GM19438 (cell line): Measurements from ENCODE around the gene LSP1.
"Not testable (repeated sequence)": the region's sequence is repeated elsewhere in the genome, so short reads cannot be mapped to it uniquely, and the experiment has no call there.

Source experiments
- ATAC-seq: cut with Tn5 transposase; IDR thresholded peaks from one replicate; pipeline ENCODE4 v1.9.1; 2021; ENCODE audit warnings: low read depth; ENCODE audit not compliant: unreplicated experiment

Gene LSP1

DNA sequence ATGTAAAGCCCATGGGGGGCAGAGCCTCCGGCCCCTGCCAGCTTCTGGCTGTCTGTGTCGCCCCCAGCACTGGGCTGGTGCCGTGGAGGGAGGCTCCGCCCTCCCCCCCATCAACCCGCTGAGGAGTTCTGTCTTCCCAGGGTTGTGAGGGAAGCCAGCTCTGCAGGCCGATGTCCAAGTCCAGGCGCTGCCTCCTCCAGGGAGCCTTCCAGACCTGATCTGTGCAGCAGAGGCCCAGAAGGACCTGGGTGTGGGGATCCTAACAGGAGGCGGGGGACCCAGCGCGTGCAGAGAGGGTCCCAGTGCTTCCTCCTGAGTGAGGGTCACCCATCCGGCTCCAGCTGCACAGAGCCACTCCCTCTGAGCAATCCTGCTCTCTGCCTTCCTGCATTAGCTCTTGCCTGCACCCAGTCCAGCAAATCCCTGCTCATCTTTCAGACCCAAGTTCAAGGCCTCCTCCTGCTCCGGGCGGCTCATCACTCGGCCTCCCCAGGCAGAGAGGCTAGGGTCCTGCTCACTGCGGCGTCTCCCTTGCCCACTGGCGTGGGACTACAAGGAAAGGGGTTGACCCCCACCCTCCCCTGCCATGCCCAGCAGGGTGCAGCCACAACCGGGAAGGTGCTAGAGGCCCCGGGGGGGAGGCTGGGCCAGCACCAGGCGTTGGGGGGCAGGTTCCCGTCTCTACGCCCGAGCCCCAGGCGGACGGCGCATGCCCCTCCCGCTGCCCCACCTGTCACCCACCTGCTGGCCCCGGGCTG is 22.4 kb downstream of the LSP1 start:
- no peak for ATAC-seq

DNA sequence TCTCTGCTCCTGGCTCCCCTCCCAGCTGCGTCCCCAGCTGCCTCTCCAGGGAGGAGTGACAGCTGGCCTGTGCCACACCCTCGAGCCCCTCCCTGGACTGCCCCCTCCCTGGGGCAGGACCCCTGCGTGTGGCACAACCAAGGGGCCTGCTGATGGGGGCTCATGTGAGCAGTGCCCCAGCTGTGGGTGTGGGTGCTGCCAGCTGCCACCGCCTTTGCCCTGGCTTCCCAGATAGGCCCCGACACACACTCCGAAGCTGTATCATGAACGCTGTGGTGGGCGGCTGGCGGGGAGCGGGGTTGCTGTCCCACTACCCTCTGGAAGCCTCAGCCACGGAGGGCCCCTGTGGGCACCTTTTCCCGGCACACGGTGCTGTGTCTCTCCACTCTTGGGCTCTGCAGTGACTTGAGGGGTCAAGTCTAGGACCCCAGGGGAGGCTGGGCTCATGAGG is 23.0 kb downstream of the LSP1 start:
- not testable (repeated sequence) for ATAC-seq

DNA sequence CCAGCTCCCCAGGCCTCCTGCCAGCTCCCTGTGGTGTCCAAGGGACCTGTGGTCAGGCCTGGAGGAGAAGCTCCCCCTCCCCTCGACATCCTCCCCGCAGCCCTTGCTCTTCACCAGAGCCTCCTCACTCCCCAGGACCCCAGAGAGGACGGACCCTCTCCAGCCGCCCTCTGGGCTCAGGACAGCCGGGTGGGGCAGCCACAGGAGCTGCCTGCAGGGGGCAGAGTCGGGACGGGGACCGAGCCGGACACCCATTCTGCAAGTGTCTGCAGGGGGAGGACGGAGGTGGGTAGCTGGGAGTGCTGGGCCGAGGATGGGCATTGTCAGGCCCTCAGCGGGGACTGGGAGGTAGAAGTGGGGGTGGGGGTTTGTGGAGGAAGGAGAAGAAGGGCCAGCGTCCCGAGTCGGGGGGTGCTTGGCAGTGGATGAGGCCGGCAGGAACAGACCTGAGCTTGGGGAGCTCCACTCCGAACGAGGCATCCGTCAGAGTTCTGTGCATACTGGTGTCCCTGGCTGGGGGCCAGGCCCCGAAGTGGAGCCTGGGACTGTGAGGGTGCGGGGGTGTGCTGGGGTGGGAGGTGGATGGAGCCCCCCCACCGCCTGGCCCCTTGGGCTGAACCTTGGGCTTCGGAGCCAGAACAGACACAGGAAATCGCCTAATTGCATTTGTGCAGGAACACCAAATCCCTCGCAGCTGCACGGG is 23.6 kb downstream of the LSP1 start:
- ATAC-seq, result no peak

DNA sequence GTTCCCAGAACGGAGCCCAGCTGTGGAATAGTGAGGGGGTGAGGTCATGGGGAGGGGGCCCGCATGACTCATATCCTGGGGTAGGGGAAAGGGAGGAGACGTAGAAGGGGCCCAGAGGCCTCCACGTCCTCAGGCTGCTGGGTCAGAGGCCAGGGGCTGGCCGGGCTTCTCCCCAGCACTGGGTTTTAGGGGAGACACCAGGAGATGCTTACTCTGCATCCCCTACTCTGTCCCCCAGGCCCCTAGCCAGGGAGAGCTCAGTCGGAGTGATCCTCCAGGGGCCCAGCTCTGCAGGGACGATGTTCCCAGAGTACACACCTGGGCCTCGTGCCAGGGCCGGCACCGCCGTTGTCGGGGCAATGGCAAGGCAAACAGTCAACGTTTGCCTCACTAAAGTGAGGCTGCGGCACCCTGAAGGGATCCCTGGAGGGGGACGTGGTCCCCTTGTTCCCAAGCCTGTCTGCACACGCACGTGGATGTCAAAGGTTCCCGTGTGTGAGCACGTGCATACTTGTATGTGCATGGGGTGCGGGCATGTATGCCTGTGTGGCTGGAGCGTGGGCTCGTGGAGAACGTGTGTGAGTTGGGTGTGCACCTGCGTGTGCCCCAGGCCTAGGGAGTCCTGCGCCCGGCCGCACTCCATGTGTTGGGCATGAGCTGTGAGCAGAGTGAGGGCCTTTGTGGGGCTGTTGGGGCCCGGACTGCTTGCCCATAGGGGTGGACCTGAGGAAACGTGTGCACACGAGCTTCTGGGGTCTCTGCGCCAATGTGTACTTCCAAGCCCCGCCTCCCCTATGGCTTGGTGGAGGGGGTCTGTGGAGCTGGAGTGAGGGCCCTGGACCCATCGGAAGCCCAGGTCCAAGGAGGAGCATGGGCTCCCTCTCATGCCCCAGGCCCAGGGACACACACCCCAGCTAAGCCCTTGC is 24.6 kb downstream of the LSP1 start:
- ATAC-seq, result no peak

DNA sequence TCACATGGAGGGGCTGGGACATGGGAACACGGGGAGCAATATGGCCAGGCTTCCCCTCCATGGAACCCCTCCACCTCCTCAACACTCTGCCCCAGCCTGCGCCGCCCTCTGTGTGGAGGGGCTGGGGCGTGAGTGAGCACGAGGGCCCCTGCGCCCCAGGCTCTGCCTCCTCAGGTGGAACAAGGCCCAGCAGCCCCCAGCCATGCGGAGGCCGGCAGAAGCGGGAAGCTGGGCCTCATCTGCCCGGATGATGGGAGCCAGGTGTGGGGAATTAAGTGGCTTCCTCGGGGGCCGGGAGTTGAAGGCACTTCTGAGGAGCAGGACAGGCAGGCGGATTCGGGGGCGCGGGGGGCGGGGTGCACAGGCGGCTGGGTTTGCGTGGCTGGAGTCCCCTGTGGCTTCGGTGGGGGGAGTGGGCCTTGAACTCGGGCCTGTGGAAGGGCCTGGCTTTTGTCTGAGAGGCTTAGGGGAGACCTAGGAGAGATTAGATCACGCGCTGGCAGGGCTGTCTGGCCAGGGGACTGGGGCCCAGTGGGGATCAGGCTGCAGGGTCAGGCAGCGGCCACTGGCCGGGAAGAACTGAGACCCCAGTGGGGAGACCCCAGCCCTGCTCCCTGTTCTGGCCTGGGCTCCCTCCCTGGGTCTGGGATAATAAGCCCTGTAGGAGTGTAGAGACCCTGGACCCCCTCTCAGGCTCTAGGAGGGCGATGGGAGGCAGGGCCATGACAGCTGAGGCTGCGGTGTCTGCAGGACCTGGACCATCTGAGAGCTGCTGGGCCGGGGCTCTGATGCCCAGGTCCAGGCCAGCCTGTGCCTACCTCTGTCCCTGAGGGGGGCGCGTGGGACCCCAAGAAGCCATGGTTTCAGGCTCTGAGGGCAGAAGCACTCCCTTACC is 25.5 kb downstream of the LSP1 start:
- ATAC-seq, result no peak

DNA sequence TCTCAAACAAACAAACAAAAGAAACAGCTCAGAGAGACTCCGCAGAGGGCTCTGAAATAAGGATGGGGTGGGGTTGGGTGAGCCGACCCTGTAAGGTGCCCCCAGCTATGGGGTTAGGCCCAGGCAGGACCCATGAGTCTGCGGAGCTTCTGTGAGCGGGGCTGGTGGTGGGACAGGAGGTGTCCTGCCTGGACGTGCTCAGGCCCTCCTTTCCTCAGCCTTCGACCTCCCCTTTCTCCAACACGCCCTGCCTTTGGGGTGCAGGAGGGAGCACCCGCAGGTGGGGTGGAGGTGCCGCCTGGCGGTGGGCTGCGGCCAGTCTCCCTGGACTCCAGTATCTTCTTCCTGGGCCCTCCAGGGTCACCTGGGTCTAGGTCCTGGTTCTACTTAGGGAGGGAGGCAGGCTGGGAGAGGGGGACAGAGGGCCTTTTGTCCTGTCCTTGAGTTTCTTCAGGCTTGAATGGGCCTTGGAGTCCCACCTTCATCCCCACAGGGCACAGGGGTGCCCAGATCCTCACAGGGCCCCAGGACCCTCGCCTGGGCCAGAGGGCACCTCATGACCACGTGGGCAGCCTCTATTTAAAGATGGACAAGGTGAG is 26.6 kb downstream of the LSP1 start:
- no peak for ATAC-seq

DNA sequence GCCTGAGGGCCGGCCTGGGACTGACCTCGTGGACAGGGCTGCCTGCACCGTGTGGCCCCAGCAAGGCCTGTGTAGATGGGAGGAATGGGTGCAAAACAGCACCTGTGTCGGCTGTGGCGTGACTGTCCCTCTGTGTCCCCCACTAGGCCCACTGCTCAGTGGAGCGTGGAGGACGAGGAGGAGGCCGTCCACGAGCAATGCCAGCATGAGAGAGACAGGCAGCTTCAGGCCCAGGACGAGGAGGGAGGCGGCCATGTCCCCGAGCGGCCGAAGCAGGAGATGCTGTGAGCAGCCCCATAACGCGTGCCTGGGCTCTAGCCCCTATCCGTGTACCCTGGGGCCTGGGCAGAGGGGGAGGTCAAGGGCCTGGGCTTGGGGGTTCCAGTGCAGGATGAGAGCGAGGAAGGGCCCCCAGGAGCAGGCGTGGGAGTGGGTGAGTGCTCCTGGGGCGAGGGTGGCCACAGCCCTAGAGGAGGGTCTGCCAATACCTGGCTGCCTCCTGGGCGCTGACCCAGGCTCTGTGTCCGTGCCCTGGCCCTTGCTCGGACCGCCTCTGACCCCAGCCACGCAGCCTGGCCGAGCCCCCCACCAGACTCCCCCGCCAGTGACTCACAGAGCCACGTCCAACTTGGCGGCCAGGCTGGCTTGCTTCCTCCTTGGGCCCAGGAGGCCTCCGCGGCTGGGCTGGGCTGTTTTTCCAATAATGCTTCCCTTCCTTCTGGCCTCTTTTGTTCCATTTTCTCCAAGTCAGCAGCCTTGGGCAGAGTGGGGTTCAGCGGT is 27.2 kb downstream of the LSP1 start:
- no peak for ATAC-seq

DNA sequence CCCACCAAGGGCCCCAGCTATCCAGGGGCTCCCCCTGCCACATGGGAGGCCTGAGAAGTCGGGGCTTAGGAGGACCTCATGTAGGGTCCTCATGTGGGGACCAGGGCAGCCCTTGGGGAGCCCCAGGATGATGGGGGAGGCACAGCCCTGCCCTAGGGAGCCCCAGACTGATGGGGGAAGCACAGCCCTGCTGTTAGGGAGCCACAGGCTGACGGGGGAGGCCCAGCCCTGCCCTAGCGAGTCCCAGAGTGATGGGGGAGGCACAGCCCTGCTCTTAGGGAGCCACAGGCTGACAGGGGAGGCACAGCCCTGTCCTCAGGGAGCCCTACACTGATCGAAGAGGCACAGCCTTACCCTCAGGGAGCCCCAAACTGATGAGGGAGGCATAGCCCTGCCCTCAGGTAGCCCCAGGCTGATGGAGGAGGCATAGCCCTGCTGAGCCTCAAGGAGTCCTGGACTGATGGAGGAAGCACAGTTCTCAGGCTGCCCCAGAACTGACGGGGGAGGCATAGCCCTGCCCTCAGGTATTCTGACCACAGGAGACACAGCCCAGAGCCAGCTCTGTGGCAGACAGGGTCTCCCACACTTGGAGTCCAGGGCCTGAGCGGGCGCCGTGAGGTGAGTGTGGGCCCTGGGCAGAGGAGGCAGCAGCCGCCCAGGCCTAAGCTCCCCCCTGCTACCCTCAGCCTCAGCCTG is 28.0 kb downstream of the LSP1 start:
- no peak for ATAC-seq

DNA sequence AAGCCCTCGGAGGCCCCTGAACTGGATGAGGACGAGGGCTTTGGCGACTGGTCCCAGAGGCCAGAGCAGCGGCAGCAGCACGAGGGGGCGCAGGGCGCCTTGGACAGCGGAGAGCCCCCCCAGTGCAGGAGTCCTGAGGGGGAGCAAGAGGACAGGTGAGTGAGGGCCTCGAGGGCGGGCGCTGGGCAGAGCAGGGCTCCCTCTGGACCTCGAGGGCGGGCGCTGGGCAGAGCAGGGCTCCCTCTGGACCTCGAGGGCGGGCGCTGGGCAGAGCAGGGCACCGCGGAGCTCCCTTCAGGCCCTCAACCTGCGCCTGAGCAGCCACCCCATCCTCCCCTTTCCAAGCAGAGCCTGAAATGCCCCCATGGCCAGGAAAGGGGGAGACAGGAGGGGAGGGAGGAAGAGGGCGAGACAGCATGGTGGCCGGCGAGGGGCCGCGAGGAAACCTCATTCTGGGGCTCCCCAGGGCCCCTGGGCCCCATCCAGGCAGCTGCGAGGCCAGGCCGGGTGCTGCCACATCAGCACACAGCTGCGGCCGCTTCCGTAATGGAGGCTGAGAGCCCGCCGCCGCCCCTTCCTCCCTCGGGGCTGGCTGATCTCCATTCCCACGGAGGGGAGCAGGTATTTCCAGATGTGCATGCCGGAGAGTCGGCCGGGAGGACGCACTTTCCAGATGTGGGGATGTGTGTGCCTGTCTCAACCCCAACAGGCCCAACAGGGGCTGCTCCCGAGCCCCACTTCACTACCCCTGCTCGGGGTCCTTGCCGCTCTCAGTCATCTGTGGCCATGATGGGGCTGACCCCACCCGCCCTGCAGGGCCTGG is 28.8 kb downstream of the LSP1 start:
- ATAC-seq, result no peak

DNA sequence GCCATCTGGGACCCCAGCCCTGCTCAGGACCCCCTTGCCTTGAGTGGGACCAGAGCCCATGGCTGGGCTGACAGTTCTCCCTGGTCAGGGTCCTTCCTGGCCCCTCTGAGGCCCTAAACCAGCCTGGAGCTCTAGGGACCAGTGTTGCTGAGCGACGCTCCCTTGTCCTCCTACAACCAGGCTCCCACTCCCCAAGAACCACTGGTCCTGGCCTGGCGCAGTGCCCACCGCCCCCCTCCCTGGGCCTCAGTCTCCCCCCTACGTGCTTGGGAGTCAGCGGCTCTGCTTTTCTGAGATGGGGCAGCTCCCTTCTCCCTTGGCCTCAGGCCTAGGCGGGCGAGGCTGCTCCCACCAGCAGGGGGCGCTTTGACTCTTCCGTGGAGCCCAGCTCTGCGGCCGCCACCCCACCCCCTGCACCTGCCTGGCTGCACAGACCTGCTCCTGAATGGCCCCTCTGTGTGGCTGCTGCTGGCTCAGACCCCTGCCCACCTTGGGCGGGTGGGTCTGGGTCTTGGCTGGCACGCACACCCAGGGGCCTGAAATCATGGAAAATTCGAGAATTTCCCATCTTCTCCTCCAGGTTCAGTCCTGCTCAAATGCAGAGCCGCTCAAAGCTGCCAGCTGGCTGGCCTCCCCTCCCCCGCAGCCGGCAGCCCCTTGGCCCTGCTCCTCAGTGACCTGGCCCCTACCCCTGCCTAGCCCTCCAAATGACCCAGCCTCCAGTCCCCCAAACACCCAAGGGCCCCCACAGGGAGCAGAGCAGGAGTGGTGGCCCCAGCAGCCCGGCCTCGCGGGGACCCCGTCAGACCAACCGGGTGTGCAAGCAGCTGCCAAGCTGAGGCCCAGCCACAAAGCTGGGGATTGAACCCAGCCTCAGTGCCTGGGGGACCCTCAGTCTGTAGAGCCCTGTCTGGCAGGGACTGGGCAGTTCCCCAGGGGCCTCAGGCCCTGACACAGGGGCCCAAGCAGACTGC is 29.7 kb downstream of the LSP1 start:
- peak; percentile 63 for ATAC-seq

DNA sequence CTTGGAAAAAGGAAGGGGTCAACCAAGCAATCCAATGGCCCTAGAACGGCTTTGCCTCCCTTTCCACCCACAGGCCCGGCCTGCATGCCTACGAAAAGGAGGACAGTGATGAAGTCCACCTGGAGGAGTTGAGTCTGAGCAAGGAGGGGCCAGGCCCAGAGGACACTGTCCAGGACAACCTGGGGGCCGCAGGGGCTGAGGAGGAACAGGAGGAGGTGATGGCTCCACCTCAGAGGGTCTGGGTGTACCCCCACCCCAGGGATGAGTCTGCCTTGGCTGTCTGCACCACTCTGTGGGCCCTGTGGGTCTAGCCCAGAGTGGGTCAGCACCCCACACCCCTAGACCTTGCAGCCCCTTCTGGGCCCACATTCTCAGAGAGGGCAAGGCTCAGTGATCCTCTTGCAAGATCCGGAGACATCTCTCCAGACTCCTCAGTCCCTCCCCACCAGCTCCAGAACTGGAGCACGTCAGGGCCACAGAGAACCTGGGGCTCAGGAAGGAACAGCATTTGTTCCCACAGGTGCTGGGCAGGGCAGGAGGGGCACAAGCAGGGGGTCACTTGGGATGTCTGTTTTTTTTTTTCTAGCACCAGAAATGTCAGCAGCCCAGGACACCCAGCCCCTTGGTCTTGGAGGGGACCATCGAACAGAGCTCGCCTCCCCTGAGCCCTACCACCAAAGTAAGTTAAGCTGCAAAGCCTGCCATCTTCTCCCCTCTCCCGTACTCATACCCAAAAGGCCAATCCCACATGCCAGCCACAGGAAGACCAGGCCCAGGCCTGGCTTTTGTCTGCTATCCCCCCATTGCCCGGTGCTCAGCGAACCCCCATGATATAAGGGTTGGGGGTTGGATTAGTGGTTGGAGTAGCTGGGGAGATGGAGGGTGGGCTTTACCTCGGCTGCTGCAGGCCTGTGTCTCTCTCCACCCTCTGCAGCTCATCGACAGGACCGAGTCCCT is 30.7 kb downstream of the LSP1 start:
- ATAC-seq, result no peak

DNA sequence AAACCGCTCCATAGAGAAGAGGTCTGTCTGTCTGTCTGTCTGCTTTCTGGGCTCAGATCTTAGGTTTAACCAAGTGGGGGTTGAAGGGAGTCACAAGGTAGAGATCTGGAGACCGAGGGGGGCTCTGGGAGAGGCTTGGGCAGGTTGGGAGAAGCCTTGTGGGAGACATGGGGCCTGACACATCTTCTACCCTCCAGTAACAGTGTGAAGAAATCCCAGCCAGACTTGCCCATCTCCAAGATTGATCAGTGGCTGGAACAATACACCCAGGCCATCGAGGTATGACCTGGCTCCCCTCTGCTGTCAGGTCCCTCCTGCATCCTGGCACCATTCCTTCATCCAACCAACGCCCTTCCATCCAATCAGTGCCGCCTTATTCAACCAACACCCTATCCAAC is 31.4 kb downstream of the LSP1 start:
- no peak for ATAC-seq

DNA sequence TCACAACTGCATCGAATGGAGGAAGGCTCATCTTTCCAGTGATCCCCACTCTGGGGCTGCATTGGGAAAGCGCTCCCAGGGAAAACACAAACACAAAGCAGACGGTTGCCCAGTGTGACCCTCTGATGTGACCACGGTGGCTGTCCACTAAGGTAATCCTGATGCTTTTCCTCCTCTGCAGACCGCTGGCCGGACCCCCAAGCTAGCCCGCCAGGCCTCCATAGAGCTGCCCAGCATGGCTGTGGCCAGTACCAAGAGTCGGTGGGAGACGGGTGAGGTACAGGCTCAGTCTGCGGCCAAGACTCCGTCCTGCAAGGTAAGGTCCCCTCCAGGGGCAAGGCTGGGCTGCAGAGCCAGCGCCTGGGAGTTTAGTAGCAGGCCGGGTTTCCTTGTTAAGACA is 33.7 kb downstream of the LSP1 start:
- not testable (repeated sequence) for ATAC-seq

DNA sequence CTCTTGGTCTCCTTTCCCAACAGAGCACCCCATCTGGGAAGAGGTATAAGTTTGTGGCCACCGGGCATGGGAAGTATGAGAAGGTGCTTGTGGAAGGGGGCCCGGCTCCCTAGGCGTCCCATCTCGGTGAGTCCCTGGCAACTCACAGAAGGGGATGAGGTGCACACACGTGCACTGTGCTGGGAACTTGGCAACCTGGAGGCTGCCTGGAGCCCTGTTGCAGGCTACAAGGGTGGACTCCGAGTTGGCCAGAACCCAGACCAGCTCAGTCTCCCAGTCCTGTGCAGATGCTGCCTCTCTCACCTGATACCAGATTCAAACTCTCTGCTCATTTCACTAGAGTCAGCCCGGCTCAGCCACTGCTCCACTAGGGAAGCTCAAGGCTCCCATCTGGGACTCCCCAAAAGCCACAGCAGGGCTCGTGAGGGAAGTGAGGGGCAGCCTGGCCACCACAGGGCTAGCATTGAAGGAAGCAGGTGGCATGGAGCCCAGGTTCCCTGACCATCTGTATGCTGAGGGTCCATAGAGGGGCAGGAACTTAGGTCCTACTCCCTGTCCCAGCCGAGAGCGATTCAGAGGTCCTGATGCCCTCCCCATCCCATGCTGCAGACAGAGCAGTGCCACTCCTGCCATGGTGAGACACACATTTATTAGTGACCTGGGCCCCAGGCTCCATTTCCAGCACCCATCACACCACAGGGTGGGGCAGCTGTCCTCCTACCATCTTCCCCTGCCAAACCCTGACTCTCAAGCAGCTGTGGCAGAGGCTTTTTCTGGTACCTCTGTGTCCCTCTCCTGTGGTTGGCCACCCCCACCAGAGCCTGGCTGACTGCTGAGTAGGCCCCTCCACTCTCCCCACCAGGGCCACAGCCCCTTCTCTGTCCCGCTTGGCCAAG is 34.8 kb downstream of the LSP1 start:
- no peak for ATAC-seq
